Brain pericyte (primary cell): ENCODE data around the gene ZBTB24.
"Not testable (repeated sequence)": the region's sequence is repeated elsewhere in the genome, so short reads cannot be mapped to it uniquely, and the experiment has no call there.

ENCODE experiments used
- DNase-seq: peaks from one replicate; pipeline ENCODE4 v3.0.0-alpha.2; 2012; ENCODE audit warnings: low read depth, low spot score

Gene ZBTB24

DNA sequence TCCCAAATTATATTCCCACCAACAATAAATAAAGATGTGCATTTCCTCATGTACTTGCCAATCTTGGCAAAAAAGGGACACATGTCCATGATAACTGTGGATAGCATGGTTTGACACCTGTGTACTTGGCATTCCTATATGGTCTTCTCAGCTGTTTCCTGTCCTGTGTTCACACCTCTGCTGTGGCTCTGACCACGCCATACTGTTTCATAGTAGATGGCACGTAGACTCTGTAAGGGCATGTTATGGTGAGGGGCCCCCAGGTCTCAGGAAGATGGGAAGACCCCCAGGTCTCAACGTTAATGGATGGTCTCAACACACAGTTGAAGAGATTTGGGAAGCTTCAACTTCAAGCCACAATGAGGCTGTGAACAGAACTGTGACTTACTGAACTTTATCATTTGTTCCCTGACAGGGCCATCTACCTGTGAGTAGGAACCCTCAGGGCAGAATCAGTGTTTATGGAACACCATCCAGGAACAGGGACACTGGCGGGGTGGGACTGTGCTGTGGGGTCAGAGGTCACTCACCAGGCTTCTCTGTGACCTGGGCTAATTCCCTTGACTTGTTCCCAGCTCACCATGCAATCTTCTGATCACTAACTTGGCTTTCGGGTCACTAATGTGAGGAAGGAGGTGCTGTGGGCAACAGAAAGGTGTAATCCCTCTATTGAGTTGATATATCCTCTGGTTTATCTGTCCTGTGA is 11.8 kb downstream of the ZBTB24 start:
- no peak for DNase-seq

DNA sequence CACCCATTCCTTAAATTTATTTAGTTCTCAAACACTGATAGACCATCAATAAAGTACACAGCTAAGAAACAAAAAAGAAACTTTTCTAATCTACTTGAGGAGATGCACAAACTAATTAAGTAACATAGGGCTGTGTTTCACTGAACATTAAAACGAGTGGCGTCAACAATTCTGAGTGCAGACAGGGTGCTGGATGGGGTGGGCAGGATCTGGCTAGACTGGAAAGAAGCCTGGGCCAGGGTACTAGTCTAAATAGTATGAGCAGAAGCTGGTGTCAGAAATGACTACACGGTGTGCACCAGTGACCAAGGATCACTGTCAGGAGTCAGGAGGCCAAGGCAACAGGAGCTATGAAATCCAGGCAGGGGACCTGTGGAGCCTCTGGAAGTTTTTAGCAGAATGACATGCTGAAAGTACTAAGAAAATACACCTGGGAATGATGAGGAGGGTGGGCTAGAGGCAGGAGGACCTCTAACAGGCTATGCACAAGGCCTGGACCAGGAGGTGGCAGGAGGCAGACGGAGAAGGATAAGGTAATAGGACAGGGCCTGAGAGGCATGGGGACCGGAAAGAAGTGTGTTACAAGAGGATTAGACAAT is 13.3 kb downstream of the ZBTB24 start:
- DNase-seq, result no peak

DNA sequence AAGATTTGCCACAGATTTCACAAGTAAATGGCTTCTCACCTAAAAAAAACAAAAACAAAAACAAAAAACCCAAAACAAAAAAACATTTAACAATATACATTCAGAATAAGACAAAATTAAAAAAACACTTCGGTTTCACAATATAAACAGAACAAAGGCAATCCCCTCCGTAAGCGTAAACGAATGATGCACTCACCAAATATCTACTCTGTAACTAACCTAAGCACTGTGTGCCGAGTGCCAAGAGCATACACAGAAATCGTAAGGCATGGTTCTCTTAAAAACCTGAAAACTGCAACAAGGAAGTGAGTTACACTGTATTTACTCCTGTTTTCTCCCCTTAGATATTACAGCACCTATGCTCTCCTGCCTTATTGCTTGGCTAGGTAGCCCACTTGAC is 15.3 kb downstream of the ZBTB24 start:
- DNase-seq, result no peak

DNA sequence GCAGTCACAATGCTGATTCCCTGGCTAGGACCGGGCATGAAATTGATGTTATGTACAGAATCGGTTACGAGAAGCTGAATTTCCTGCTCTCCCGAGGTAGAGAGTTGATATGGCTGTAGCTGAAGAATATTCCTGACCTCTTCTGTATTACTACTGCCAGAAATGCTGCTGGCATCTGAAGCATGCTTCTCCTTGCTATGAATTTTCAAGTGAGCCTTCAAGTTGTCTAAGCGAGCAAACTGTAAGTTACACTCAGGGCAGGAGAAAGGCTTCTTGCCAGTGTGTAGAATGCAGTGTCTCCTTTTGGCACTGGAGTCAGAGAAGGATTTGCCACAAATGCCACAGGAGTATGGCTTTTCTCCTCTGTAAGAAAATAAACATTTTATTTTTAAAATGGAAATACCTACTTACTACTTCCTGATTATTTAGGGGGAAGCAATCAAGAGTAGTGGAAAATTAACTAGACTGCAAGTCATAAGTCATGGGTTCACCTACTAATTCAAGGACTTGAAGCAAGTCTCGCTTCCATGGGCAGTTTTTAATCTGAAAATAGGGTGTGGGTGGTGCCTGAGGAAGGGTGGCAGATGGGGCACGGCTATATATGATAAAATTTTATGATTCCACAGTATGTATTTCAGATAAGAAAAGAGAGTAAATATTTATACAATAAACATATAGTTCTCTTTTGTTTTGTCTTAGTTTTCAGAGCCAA is 16.7 kb downstream of the ZBTB24 start:
- no peak for DNase-seq

DNA sequence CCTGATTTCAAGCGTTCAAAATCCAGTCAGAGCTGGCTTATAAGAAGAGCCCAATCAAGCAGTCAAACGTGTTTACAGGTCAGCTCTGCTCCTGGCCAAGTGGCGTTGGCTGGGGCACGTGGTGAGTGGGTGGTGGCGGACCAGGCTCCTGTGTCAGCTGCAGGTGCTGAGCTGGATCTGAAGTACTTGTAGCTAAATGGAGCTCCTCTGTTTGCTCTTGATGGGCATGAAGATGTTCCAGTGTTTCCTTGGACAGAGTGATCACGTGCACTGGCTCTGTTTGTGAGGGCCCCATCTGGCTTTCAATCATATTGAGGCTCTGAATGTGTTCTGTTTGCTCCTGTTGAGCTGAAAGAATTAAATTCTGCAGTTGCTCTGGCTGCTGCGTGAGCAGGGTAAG is 17.2 kb downstream of the ZBTB24 start:
- DNase-seq, result no peak

DNA sequence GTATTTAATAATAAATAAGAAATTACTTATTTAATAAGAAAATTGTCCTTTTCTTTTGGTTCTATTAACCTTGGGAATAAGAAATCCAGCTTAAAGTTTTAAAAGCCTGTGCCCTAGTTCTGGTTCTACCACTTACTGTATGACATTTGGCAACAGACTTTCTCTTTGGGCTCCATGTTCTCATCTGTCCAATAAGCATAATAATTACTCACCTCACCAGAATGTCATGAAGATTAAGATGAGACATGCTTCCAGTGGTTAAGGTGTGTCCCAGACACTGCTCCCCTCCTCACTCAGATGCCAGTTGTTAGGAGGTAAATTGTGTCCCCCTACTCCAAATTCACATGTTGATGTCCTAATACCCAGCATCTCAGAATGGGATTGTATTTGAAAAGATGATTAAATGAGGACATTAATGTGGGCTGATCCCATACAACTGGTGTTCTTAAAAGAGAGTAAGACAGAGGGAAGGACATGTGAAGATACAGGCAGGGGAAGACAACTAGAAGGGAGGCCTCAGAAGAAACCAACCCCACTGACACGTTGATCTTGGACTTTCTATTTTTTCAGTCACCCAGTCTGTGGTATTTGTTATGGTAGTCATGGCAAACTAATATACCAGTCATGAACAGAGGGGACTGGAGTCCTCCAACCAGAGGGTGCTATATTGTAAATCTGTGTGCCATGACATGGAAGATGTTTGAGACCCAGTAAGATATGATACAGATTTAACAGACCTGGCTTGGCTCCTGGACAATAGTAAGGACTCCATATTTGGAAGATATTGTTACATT is 21.1 kb downstream of the ZBTB24 start:
- DNase-seq, result no peak

DNA sequence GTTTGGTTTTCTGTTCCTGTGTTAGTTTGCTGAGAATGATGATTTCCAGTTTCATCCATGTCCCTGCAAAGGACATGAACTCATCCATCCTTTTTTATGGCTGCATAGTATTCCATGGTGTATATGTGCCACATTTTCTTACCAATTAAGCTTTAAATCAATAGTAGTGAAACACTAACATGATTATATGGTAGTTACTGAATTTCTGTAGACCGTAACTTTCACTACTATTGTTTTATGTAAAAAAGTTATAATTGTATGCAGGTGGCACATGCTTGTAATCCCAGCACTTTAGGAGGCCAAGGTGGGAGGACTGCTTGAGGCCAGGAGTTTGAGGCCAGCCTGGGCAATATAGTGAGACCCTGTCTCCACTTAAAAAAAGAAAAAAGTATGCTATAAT is 21.8 kb downstream of the ZBTB24 start:
- not testable (repeated sequence) for DNase-seq

DNA sequence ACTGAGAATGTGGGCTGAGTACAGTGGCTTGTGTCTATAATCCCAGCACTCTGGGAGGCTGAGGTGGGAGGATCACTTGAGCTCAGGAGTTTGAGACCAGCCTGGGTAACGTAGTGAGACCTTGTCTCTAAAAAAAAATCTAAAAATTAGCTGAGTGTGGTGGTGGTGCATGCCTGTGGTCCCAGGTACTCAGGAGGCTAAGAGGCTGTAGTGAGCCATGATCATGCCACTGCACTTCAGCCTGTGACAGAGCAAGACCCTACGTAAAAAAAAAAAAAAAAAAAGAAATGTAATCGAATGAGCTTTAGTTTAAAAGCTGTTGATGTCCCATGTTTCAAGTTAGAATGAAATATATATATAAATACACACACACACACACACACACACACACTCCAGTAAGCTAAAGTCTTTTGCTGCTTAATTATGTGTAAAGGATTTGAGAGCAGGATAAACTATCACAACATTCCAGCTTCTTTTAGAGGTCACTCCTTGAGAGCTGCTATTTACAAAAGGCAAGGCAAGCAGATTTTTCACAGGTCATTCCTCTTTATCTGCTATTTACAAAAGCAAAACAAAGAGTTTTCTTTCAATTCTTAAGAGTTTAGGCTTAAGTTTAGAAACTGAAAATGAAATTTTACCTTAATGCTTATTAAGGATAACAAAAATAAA is 22.7 kb downstream of the ZBTB24 start:
- DNase-seq, result no peak

DNA sequence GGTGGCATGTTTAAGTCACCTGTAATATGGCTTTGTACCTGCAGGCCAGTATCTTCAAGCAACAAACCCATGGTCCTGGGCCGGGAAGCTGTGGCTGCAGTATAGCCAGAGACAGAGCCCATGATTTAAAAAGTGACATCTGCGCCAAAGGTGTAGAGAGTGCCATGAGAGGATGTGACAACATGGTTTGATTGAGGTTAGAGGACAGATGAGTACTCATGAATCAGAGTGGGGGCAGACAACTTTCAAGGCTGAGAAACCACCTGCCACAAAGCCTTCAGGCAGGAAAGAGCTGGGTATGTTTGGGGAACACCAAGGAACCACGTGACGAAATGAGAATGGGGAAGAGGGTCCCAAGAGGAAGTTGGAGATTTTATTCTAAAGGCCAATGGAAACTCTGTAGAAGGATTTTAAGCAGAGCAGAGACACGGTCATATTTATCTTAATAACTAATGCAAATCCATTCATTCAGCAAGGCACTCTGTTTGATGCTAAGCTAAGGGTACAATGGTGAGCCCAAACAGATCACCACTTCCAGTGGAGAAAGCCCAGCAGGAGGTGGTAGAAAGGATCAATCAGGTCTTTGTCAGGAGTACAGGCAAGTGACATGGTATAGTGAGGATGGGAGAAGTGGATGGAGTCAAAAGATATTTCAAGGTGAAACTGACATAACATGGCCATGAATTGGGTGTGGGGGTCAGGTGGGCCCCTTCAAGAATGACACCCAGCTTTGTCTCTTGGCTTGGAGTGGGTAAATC is 24.1 kb downstream of the ZBTB24 start:
- DNase-seq, result no peak

DNA sequence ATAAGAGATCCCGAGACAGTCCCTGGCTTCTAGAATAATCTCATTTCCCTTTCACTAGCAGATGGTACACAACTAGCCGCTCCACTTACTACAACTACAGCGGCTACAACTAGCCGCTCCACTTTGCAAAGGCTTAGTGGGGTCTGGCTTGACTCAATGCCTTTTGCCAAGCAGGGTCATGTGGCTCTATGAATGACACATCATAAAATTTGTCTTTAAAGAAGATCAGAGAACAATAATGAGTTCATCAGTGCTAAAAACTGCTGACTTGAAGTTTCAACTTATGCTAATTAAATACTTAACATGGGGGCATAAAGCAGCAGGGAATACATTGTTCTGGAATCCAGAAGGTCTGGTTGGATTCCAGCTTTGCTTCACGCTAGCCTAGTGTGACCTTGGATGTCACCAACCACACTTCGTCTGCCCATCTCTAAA is 25.4 kb downstream of the ZBTB24 start:
- DNase-seq, result no peak

DNA sequence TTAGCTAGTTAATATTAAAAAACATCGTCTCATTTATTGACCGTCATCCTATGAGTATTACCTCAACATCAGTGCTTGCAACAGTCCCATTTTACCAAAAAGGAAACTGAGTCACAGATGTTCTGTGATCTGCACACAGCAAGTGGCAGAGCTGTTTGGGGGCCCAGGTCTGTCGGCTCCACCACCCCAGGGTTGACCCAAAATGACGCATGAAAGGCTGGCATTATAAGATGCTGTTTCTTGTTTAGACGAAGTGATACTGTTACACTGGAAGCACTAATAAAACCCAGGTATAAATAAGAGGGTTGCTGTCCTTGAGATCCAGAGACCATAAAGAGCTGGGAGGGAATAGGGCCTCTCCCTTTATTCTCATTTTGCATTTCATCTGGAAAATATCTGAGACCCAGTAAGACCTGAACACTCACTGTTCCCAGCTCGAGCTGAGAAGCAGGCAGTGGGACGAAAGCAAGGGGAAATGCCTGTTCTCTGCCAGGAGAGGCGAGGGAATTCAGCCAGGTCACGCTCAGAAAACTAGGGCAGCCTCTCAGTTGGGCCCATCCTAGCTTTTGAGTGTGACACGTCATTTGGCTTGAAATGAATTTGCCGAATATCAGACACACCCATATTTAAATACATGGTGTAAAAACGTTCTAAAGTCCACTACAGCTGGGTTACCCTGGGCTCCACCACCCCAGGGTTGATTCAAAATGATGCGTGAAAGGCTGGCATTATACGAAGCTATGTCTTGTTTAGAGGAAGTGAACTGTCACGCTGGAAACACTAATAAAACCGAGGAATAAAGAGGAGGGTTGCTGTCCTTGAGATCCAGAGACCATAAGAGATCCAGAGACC is 26.1 kb downstream of the ZBTB24 start:
- DNase-seq, result no peak

DNA sequence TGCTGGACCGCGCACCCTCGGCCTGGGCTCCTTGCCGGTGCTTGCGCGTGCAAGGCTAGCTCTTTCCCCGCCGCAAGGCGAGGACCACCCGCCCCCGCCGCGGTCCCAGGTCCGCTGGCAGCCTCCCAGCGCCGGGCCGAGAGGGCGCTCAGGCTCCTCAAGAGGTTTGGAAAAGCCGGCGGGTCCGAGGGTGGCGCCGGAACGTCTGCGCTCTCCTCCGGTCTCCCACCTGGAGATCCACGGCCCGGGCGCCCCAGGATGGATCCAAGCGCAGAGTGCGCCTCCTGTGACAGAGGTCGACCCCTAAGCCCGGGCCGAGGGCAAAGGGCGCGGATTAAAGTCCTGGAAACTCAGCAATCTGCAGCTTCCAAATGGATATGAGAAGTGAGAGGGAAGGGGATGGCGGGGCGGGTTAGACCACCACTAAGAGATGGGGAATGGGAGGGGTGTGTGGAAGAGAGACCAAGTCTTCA is 26.9 kb downstream of the ZBTB24 start:
- no peak for DNase-seq

DNA sequence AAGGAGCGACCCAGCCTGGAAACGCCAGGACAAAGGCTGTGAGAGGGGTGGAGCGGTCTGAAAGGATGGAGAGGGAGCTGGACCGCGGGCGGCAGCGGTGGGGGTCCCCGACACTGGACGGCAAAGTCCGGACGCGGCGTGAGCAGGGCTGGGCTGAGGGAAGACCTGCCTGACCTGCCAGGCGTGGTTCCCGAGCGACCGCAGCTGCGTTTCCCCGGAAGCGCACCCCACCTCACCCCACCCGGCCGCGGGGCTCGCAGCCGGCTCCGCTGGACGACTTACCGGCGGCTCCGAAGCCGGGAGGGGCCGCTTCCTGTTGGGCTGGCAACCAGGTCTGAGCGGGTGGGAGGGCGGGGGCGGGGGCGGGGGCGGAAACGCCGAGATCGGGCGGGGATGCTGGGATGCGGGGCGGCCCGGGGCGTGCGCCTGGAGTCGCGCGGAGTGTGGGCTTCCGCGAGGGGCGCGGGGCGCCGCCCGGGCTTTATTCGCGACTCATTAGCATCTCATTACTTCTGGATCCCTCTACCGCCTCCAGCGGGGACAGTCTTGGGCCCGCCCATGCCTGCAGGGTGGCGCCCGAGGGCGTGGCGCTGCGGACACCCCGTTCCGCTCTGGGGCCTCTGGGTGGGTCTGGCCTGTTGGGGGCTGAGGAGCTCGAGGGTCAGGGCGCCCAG is 27.4 kb downstream of the ZBTB24 start, which contains the start of gene MICAL1:
TSS of gene MICAL1 (minus strand) at position 336 of the 674 bp plus-strand sequence. CDS start 1,576 bp downstream, outside the sequence.
- DNase-seq, result no peak

DNA sequence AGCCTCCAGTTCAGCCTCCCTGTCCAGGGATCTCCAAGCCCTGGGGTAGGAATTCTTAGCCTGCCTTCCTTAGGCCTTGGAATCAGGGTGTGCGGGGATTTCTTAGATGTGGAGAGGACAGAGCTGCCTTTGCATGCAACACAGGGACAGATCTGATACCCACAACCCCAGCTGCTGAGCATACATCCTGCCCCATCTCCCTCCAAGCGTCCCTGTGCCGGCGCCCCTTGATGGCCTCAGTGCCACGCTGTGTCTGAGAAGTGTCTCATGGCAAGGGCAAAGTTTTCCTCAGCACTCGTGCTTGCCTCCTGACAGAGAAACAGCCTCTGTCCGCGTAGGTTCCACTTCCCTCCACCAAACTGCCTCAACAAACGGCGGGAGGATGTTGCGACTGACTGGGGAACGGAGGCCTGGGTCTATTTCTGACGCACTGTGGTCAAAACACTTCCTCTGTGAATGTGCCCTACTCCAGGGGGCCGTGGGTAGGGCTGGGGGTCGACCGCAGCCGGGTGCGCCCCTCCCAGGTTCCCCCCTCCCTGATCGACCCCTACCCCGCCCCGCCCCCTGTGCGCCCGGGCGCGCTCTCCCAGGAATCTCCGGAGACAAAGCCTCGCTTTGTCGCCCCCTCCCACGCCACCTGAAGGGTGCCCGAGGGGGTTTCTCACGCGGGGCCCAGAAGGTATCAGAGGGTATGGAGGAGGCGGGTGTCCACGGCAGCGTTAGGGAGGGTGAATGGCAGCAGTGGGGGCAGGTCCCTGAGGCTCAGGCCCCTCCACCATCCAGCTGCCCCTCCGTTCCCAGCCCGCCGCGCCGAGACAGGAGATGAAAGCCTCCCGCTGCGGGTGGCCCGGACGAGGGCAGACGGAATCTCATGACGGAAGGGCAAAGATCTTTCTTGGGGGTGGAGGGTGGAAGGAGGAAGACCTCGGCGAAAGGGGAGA is 28.3 kb downstream of the ZBTB24 start:
- DNase-seq, result no peak

DNA sequence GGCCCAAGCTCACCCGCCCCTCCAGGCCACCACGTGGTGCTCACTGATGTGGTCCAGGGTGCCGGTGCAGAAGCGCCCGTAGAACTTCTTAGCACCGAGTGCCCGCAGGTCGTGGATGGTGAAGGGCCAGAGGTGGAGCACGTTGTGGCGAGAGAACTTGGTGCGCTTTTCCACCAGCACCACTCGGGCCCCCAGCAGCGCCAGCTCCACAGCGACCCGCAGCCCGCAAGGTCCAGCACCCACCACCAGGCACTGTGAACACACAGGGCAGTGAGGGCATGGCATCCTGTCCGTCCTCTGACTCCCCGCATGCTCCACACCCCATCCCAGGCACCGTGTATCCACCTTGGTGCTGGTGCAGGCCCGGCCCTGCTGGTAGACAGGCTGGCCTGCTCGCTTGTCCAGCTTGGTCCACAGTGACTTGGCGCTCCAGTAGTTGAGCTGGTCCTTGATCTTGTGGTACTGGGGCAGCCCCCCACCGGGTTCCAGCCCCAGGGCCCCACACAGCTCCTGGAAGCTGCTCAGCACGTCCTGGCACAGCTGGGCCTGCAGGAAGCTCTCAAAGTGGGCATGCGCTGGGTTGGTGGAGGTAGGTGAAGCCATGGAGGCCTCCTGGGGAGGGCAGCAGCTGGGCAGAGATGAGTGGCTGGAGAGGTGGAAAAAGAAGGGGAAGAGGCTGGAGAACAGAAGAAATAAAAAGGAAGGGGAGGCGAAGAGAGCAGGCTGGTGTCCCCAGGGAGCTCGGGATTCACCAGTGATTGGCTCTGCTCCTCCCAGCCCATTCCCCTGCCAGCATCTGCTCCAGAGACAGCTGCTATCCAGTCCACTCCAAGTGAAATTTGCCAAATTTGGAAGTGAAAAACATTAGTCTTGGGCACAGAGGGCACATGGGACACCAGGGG is 29.2 kb downstream of the ZBTB24 start:
- DNase-seq, result no peak

DNA sequence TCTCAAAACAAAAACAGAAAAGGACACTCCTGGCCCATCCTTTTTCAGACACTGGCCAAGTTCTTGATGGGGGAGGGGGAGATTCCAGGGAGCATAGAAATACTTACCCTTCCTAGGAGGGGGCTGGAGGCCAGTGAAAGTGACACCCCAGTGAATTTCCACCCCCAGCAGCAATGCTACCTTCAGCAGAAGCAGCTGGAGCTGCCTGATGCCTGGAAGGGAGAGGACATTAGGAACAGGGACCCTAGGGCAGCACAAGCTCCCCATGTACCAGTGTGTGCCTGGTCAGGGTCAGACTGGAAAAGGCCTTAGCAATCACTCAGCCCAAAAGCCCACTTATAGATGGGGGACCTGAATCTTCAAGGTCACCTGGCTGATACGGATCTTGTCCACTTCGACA is 29.9 kb downstream of the ZBTB24 start:
- no peak for DNase-seq

DNA sequence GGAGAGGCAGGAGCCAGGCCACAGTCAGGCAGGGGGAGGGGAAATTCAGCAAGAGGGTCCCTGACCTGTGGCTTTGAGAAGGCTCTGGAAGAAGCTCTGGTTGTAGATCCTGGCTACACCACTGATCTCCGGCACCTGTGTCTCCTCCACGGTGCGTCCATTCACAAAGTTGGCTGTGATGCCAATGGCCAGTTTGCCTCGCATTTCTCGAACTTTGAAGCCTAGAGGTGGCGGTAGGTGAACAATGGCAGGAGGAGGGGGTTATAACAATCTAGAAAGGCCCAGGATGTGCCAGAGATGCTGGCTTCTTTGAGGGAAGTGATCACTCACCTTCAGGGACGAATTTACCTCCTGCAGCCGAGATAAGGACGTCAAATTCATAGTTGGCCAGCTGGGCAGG is 30.8 kb downstream of the ZBTB24 start:
- DNase-seq, result no peak
